HCT116 (cell line): ENCODE results near the gene SUPT3H. TPM values are rescaled to one million over a fixed set of nuclear protein-coding genes. Genes with fewer than 3 reads are reported as not detected.

ENCODE experiments used
- ATAC-seq: fragments of 200-7000 bp; cut with Tn5 transposase; 2 replicates; pipeline ENCODE4 v1.9.1; 2020; ENCODE audit warnings: mild to moderate bottlenecking, moderate library complexity
- BruUV-seq: library from RNA; stranded (reverse); fragments of 400-500 nt; replicated peaks from 2 replicates; lab custom pipeline; 2021; lab: Mats Ljungman, UMichigan
- CTCF ChIA-PET: fragments of 300-600 bp; sonication (Branson Sonifier 250); formaldehyde crosslinking; loops from one replicate; lab custom pipeline; 2021; ENCODE audit warnings: antibody characterized with exemption; lab: Charles Lee
- POLR2A ChIA-PET: fragments of 300-600, 350-600 bp; sonication (Branson Sonifier 250); formaldehyde crosslinking; loops from one replicate; lab custom pipeline; 2021; ENCODE audit warnings: antibody characterized with exemption; lab: Charles Lee
- RAD21 ChIA-PET, 2 experiments: fragments of 300-600 bp; sonication (Branson Sonifier 250); formaldehyde crosslinking; loops; one replicate each; lab custom pipeline; 2023; ENCODE audit warnings: low total read pairs in 2 of 2; ENCODE audit not compliant: uncharacterized antibody in 2 of 2, unreplicated experiment in 2 of 2, low non-redundant PET in 1 of 2; lab: Charles Lee
- DNase-seq: peaks from one replicate; pipeline ENCODE4 v3.0.0-alpha.2; 2010; ENCODE audit warnings: low read depth, low spot score
- H2AFZ ChIP-seq: fragments of 200-600 bp; shearing (Covaris generic), sonication (generic); 2 replicates; pipeline ENCODE4 v1.6.1; 2017; ENCODE audit warnings: low read depth, mixed run types, mixed read lengths, antibody characterized with exemption, low read length; ENCODE audit not compliant: poor library complexity, severe bottlenecking
- H3K27ac ChIP-seq: 2 replicates; pipeline ENCODE4 v1.5.1; 2012; ENCODE audit warnings: low read depth, low read length
- H3K27me3 ChIP-seq: fragments of 200-600 bp; sonication (generic); 2 replicates; pipeline ENCODE4 v1.6.1; 2016; ENCODE audit warnings: mixed run types, low read length, mixed read lengths; ENCODE audit not compliant: insufficient read depth
- H3K36me3 ChIP-seq, 2 experiments: fragments of 200-500 bp in 1 of 2; fragments of 200-600 bp in 1 of 2; sonication (Bioruptor generic) in 1 of 2; sonication (generic) in 1 of 2; 2 replicates each; pipeline versions ENCODE4 v1.5.1 to v1.6.1; 2014 to 2016; ENCODE audit warnings: low read length in 2 of 2, inconsistent platforms in 1 of 2, mixed read lengths in 1 of 2, mixed run types in 1 of 2; ENCODE audit not compliant: insufficient read depth in 2 of 2, control insufficient read depth in 1 of 2
- H3K4me1 ChIP-seq, 2 experiments: fragments of 200-600 bp in 1 of 2; sonication (generic) in 1 of 2; 2 replicates each; pipeline versions ENCODE4 v1.5.1 to v1.6.1; 2012 to 2017; ENCODE audit warnings: low read length in 2 of 2, inconsistent platforms in 1 of 2, mild to moderate bottlenecking in 1 of 2, mixed read lengths in 1 of 2, mixed run types in 1 of 2, moderate library complexity in 1 of 2; ENCODE audit not compliant: insufficient read depth in 2 of 2, control insufficient read depth in 1 of 2
- H3K4me2 ChIP-seq: fragments of 200-600 bp; sonication (generic); 2 replicates; pipeline ENCODE4 v1.6.1; 2017; ENCODE audit warnings: mixed run types, low read length, mixed read lengths
- H3K4me3 ChIP-seq, 2 experiments: fragments of 200-600 bp in 1 of 2; sonication (generic) in 1 of 2; replicated peaks in 1 of 2; 2 replicates each; pipeline ENCODE4 v1.5.1; 2011 to 2016; ENCODE audit warnings: low read length in 2 of 2, control low read depth in 1 of 2, low read depth in 1 of 2, mild to moderate bottlenecking in 1 of 2, mixed read lengths in 1 of 2, mixed run types in 1 of 2
- H3K79me2 ChIP-seq: fragments of 200-600 bp; sonication (generic); 2 replicates; pipeline ENCODE4 v1.6.1; 2017; ENCODE audit warnings: mild to moderate bottlenecking, mixed run types, low read length, moderate library complexity, mixed read lengths; ENCODE audit not compliant: insufficient read depth
- H3K9ac ChIP-seq: fragments of 200-600 bp; sonication (generic); 2 replicates; pipeline ENCODE4 v1.6.1; 2016; ENCODE audit warnings: low read length, mixed read lengths
- H3K9me2 ChIP-seq: fragments of 200-600 bp; sonication (generic), shearing (Covaris generic); 2 replicates; pipeline ENCODE4 v1.6.1; 2017; ENCODE audit warnings: mixed run types, mild to moderate bottlenecking, moderate library complexity; ENCODE audit not compliant: insufficient read depth
- H3K9me3 ChIP-seq, 2 experiments: fragments of 200-500 bp in 1 of 2; fragments of 200-600 bp in 1 of 2; sonication (Bioruptor generic) in 1 of 2; sonication (generic) in 1 of 2; 2 replicates each; pipeline ENCODE4 v1.6.1; 2014 to 2017; ENCODE audit warnings: low read length in 2 of 2, mixed read lengths in 2 of 2, inconsistent platforms in 1 of 2, low read depth in 1 of 2, mild to moderate bottlenecking in 1 of 2, mixed run types in 1 of 2, moderate library complexity in 1 of 2; ENCODE audit not compliant: control insufficient read depth in 1 of 2, insufficient read depth in 1 of 2
- H4K20me1 ChIP-seq: fragments of 200-600 bp; sonication (generic), shearing (Covaris generic); 2 replicates; pipeline ENCODE4 v1.6.1; 2017; ENCODE audit warnings: mixed run types, mild to moderate bottlenecking, moderate library complexity; ENCODE audit not compliant: insufficient read depth
- ATF3 ChIP-seq: IDR thresholded peaks from 2 replicates; pipeline ENCODE4 v1.6.1; 2012
- CBX3 ChIP-seq: IDR thresholded peaks from 2 replicates; pipeline ENCODE4 v1.6.1; 2012; ENCODE audit warnings: low read depth
- CTCF ChIP-seq, 3 experiments: fragments of 200-600 bp in 1 of 3; sonication (generic) in 1 of 3; IDR thresholded peaks in 2 of 3; conservative IDR thresholded peaks in 1 of 3; 2 replicates each; pipeline ENCODE4 v1.5.1; 2012 to 2017; ENCODE audit warnings: low read depth in 2 of 3, low read length in 2 of 3, antibody characterized with exemption in 1 of 3, borderline replicate concordance in 1 of 3, control low read depth in 1 of 3, mild to moderate bottlenecking in 1 of 3, mixed read lengths in 1 of 3, mixed run types in 1 of 3, moderate library complexity in 1 of 3; ENCODE audit not compliant: insufficient read depth in 1 of 3
- EGR1 ChIP-seq: IDR thresholded peaks from 2 replicates; pipeline ENCODE4 v1.6.1; 2012; ENCODE audit warnings: low read depth
- EZH2 ChIP-seq: fragments of 200-600 bp; sonication (generic); IDR thresholded peaks from 2 replicates; pipeline ENCODE4 v1.6.1; 2017; ENCODE audit warnings: antibody characterized with exemption, mixed run types
- EZH2phosphoT487 ChIP-seq: fragments of 200-600 bp; IDR thresholded peaks from 2 replicates; pipeline ENCODE4 v1.6.1; 2018; ENCODE audit warnings: antibody characterized with exemption, borderline replicate concordance
- FOSL1 ChIP-seq: IDR thresholded peaks from 2 replicates; pipeline ENCODE4 v1.6.1; 2012; ENCODE audit warnings: low read depth
- POLR2A ChIP-seq: IDR thresholded peaks from 2 replicates; pipeline ENCODE4 v1.7.0; 2011; ENCODE audit warnings: borderline replicate concordance; ENCODE audit not compliant: insufficient read depth, insufficient read length; ENCODE audit errors: extremely low read depth
- POLR2AphosphoS5 ChIP-seq: IDR thresholded peaks from 2 replicates; pipeline ENCODE4 v1.6.1; 2011; ENCODE audit warnings: mild to moderate bottlenecking, low read depth, low read length, moderate library complexity
- RAD21 ChIP-seq: IDR thresholded peaks from 2 replicates; pipeline ENCODE4 v1.6.1; 2012; ENCODE audit warnings: low read depth, mild to moderate bottlenecking
- SIN3A ChIP-seq: IDR thresholded peaks from 2 replicates; pipeline ENCODE4 v1.6.1; 2012; ENCODE audit warnings: low read depth
- TCF7L2 ChIP-seq: IDR thresholded peaks from 2 replicates; pipeline ENCODE4 v1.7.0; 2011; ENCODE audit warnings: borderline replicate concordance, inconsistent platforms; ENCODE audit not compliant: insufficient read depth, insufficient read length; ENCODE audit errors: extremely low read depth
- ZBTB33 ChIP-seq: IDR thresholded peaks from 2 replicates; pipeline ENCODE4 v1.6.1; 2011; ENCODE audit warnings: mild to moderate bottlenecking, low read length, moderate library complexity; ENCODE audit not compliant: insufficient replicate concordance; ENCODE audit errors: extremely low read depth
- ZFX ChIP-seq: fragments of 450-650 bp; IDR thresholded peaks from 2 replicates; pipeline ENCODE4 v1.6.1; 2017
- ZNF274 ChIP-seq: fragments of 200-500 bp; sonication (Bioruptor generic); IDR thresholded peaks from 2 replicates; pipeline ENCODE4 v1.6.1; 2014; ENCODE audit warnings: mild to moderate bottlenecking, low read depth, low read length, inconsistent platforms
- intact Hi-C: fragments of 100-400 bp; cut with micrococcal nuclease; formaldehyde crosslinking; loops from 2 replicates; pipeline ENCODE4 v1.10.0; 2022
- total RNA-seq: library from RNA; stranded (reverse); gene quantifications from one replicate; pipeline ENCODE4 v1.2.1, GENCODE V29; 2021; ENCODE audit not compliant: unreplicated experiment
- TF ChIP-seq, protein P1 (sequence below): IDR thresholded peaks from 2 replicates; pipeline ENCODE4 v1.6.1; 2012; ENCODE audit warnings: low read depth

SUPT3H gene
- total RNA-seq, 1 experiment from 2014 or later: 7.4 TPM

- no peak for TF ChIP-seq ZBTB33
- TF ChIP-seq SIN3A: no peak
- no peak for TF ChIP-seq ZNF274
Observed at GRCh38 chr6:44849806-44850205, 527.9 kb downstream of the SUPT3H start (continued).

DNA sequence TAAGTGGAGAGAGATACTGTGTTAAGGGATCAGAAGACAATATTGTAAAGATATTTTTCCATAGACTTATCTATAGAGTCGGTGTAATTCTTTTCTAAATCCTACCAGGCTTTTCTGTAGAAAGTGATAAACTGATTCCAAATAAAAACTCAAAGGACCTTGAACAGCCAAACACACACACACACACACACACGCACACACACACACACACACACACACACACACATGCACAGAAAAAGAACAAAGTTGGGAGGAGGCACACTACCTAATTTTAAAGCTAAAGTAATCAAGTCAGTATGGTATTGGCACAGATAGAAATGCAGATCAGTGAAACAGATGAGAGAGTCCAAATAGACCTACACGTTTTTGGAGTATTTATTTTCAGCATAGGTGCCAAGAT, 534.0 kb downstream of the SUPT3H start:
- RAD21 ChIA-PET: no interaction called here
- DNase-seq: no peak
- Histone ChIP-seq H3K9me3 (no peaks in the 10 kb centered on the region), H3K9ac (no peak overlapping the region), H4K20me1 (no peaks in the 10 kb centered on the region), H3K4me1 (no peaks in the 10 kb centered on the region), H3K4me3 (no peak overlapping the region), H3K27me3 (no peaks in the 10 kb centered on the region), H2AFZ (no peak overlapping the region), H3K27ac (no peak overlapping the region), H3K9me2 (no peaks in the 10 kb centered on the region), H3K36me3 (no peaks in the 10 kb centered on the region), H3K79me2 (no peaks in the 10 kb centered on the region), H3K4me2 (no peak overlapping the region)
- no peak for ATAC-seq
- BruUV-seq: no TSS peak
- POLR2A ChIA-PET: no interaction called here
- intact Hi-C loops: no loop called here
- CTCF ChIA-PET: no interaction called here
- TF ChIP-seq EZH2 (no peak), RAD21 (no peak), EGR1 (no peak), EZH2phosphoT487 (no peak), CBX3 (no peak), CTCF (IDR thresholded peaks at IDR 0.05 in 2 of 3, conservative IDR thresholded peaks at IDR 0.05 in 1 of 3; ENCODE audit: borderline replicate concordance in 1 of 3, insufficient read depth in 1 of 3, low read depth in 2 of 3, low read length in 2 of 3) (no peak), POLR2A (no peak), ZBTB33 (no peak), POLR2AphosphoS5 (no peak), ZNF274 (no peak), ZFX (no peak), ATF3 (no peak), TCF7L2 (no peak), FOSL1 (no peak)
- TF ChIP-seq, protein P1, sequence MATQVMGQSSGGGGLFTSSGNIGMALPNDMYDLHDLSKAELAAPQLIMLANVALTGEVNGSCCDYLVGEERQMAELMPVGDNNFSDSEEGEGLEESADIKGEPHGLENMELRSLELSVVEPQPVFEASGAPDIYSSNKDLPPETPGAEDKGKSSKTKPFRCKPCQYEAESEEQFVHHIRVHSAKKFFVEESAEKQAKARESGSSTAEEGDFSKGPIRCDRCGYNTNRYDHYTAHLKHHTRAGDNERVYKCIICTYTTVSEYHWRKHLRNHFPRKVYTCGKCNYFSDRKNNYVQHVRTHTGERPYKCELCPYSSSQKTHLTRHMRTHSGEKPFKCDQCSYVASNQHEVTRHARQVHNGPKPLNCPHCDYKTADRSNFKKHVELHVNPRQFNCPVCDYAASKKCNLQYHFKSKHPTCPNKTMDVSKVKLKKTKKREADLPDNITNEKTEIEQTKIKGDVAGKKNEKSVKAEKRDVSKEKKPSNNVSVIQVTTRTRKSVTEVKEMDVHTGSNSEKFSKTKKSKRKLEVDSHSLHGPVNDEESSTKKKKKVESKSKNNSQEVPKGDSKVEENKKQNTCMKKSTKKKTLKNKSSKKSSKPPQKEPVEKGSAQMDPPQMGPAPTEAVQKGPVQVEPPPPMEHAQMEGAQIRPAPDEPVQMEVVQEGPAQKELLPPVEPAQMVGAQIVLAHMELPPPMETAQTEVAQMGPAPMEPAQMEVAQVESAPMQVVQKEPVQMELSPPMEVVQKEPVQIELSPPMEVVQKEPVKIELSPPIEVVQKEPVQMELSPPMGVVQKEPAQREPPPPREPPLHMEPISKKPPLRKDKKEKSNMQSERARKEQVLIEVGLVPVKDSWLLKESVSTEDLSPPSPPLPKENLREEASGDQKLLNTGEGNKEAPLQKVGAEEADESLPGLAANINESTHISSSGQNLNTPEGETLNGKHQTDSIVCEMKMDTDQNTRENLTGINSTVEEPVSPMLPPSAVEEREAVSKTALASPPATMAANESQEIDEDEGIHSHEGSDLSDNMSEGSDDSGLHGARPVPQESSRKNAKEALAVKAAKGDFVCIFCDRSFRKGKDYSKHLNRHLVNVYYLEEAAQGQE: no peak
